ENCODE data around the gene UVRAG. TPM values are rescaled to one million over a fixed set of nuclear protein-coding genes. Genes with fewer than 3 reads are reported as not detected.

Gene UVRAG
- total and polyA plus RNA-seq, 2 of the 13 experiments (the other 11 are each of a cell fraction or from before 2014, with no cell fraction given) = 9.7 to 17.3 TPM

GRCh38 chr11:75782540-75783263 lies 32.3 kb upstream of the UVRAG start (continued):
- no peak for TF ChIP-seq TOE1 (CRISPR knock-in tag; IDR thresholded peaks at IDR 0.05)
- peak; percentile 82 for TF ChIP-seq HNF4A (CRISPR knock-in tag; IDR thresholded peaks at IDR 0.05)
- no peak for TF ChIP-seq DNMT3B (CRISPR knock-in tag; conservative IDR thresholded peaks at IDR 0.05)
- no peak for TF ChIP-seq ZNF180 (CRISPR knock-in tag; IDR thresholded peaks at IDR 0.05; ENCODE audit: borderline replicate concordance, low read depth)
- TF ChIP-seq IRF9 (CRISPR knock-in tag; IDR thresholded peaks at IDR 0.05; ENCODE audit: borderline replicate concordance) = no peak
- no peak for TF ChIP-seq ZNF775 (CRISPR knock-in tag; IDR thresholded peaks at IDR 0.05; ENCODE audit: borderline replicate concordance)
- TF ChIP-seq ZNF274 (CRISPR knock-in tag; IDR thresholded peaks at IDR 0.05) = no peak
- TF ChIP-seq KDM5B (CRISPR knock-in tag; IDR thresholded peaks at IDR 0.05; ENCODE audit: borderline replicate concordance) = peak; percentile 57; the same call in 1 of the 2 replicates
- peak; percentile 14; the same call in 1 of the 3 replicates for TF ChIP-seq MXI1 (IDR thresholded peaks at IDR 0.05; ENCODE audit: borderline replicate concordance, low read depth, low read length)
- TF ChIP-seq GTF3A (CRISPR knock-in tag; conservative IDR thresholded peaks at IDR 0.05) = no peak
- TF ChIP-seq NR1H2 (CRISPR knock-in tag; IDR thresholded peaks at IDR 0.05; ENCODE audit: borderline replicate concordance, low read depth) = no peak
- no peak; the same call in 1 of the 2 replicates for TF ChIP-seq CBX5 (CRISPR knock-in tag; IDR thresholded peaks at IDR 0.05; ENCODE audit: borderline replicate concordance)
- no peak for TF ChIP-seq ETS1 (CRISPR knock-in tag; IDR thresholded peaks at IDR 0.05)
- TF ChIP-seq ZNF407 (CRISPR knock-in tag; IDR thresholded peaks at IDR 0.05; ENCODE audit: not compliant biosample characterization) = no peak
- no peak for TF ChIP-seq PLRG1 (conservative IDR thresholded peaks at IDR 0.05)
- no peak for TF ChIP-seq ERF (CRISPR knock-in tag; IDR thresholded peaks at IDR 0.05)
- no peak for TF ChIP-seq ZBTB49 (CRISPR knock-in tag; IDR thresholded peaks at IDR 0.05; ENCODE audit: borderline replicate concordance)

All from HepG2 (cell line).